Embryonic facial prominence (tissue), 1 donor: ENCODE measurements around the gene LRFN3.
"Not testable (repeated sequence)": the region's sequence is repeated elsewhere in the genome, so short reads cannot be mapped to it uniquely, and the experiment has no call there.

ENCODE experiments used
- DNase-seq: peaks from one replicate; pipeline ENCODE4 v3.0.0-alpha.2; 2016; ENCODE audit errors: extremely low spot score

The LRFN3 gene

DNA sequence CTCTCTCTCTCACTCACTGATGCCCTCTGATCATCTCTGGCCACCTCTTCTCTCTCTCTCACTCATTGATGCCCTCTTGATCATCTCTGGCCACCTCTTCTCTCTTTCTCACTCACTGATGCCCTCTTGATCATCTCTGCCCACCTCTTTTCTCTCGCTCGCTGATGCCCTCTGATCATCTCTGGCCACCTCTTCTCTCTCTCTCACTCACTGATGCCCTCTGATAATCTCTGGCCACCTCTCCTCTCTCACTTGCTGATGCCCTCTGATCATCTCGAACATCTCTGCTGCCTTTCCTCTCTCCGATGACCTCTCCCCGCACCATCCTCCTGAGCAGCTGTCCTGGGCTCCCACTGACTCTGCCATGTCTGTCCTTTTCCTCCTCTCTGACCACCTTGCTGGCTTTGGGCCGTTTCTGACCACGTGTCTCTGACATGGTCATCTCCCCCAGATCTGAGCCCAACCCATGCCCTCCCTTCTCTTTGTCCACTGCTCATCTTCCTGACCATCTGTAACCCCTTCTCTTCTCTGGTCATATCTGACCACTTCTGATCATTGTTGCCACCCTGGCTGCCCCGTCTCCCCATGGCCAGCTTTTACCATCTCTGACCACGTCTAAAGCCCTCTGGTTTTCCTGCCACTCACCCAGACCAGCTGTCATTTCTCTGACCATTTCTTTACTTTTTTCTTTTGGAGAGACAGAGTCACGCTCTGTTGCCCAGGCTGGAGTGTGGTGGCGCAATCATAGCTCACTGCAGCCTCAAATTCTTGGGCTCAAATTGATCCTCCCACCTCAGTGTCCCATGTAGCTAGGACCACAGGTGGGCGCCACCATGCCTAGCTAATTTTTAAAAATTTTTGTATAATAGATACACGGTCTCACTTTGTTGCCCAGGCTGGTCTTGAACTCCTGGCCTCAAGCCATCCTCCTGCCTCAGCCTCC is 2.4 kb downstream of the LRFN3 start:
- DNase-seq = no peak

DNA sequence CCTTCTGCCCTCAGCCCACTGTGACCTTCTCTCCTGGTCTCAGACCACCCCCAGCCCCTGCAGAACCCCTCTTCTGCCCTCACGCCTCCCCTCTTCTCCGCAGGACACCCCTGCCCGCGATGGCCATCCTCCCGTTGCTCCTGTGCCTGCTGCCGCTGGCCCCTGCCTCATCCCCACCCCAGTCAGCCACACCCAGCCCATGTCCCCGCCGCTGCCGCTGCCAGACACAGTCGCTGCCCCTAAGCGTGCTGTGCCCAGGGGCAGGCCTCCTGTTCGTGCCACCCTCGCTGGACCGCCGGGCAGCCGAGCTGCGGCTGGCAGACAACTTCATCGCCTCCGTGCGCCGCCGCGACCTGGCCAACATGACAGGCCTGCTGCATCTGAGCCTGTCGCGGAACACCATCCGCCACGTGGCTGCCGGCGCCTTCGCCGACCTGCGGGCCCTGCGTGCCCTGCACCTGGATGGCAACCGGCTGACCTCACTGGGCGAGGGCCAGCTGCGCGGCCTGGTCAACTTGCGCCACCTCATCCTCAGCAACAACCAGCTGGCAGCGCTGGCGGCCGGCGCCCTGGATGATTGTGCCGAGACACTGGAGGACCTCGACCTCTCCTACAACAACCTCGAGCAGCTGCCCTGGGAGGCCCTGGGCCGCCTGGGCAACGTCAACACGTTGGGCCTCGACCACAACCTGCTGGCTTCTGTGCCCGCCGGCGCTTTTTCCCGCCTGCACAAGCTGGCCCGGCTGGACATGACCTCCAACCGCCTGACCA is 3.3 kb downstream of the LRFN3 start:
- no peak for DNase-seq

DNA sequence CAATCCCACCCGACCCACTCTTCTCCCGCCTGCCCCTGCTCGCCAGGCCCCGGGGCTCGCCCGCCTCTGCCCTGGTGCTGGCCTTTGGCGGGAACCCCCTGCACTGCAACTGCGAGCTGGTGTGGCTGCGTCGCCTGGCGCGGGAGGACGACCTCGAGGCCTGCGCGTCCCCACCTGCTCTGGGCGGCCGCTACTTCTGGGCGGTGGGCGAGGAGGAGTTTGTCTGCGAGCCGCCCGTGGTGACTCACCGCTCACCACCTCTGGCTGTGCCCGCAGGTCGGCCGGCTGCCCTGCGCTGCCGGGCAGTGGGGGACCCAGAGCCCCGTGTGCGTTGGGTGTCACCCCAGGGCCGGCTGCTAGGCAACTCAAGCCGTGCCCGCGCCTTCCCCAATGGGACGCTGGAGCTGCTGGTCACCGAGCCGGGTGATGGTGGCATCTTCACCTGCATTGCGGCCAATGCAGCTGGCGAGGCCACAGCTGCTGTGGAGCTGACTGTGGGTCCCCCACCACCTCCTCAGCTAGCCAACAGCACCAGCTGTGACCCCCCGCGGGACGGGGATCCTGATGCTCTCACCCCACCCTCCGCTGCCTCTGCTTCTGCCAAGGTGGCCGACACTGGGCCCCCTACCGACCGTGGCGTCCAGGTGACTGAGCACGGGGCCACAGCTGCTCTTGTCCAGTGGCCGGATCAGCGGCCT is 4.1 kb downstream of the LRFN3 start:
- DNase-seq = no peak

DNA sequence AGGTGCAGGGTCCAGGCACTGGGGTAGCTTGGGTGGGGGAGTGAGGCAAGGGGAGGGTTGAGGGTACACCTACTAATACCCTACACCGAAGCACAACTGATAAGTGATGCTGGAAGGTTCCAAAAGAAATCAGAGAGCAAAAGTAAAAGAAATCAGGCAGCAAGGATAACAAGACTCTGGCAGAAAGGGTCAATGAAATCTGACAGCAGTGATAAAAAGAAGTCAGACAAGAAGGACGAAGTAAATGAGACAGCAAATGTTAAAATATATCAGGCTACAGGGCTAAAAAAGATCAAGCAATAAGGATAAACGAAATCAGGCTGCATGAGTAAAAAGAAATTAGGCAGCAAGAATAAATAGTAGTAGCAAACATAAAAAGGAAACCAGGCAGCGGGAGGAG is 4.7 kb downstream of the LRFN3 start:
- DNase-seq = no peak

DNA sequence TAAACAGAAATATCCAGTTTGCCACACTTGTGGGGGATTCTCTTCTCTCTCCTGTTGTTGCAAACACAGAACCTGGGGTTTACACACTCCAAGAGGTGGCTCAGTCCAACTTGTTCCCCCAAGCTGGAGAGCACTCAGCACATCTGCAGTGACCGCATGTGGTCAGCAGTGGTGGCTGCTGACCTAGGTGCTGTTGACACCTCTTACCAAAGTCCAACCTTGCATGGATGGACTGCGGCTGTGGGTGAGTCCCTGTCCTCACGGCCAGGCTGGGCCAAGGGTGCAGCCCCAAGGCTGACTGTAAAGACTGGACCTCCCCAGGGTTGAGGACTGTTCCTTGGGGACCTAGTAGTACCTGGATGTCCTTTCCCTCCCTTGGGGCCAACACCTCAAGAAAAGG is 6.1 kb downstream of the LRFN3 start:
- no peak for DNase-seq

DNA sequence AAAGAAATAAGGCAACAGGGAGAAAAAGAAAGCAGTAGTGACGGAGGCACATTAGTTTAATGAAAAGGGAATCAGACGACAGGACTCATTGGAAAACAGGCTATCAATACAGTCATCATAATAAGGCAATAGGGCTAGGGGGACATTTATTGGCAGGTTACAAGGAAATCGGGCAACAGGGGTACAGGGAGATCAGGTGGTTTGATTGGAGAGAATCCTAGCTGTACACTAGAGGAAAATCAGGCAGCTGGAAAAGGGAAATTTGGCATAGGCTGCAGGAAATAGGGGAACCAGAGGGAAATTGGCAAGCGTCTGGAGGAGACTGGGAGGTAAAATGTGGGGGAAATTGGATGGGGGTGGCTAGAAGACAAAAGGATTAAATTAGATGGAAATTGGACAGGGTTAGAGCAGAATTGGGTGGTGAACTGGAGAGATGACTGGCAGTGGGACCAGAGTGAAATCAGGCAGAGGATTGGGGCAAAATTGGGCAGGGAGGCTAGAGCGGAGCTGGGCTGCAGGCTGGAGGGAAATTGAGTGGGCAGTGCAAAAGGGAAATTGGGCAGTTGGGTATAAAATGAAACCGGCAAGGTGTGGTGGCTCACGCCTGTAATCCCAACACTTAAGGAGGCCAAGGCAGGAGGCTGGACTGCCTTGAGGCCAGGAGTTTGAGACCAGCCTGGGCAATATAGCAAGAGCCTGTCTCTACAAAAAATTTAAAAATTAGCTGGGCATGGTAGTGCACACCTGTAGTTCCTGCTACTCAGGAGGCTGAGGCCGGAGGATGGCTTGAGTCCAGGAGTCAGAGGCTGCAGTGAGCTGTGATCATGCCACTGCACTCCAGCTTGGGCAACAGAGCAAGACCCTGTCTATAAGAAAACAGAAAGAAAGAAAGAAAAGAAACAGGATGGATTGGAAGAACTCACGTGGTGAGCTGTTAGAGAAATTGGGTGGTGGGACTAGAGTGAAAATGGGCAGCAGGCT is 7.4 kb downstream of the LRFN3 start:
- no peak for DNase-seq

DNA sequence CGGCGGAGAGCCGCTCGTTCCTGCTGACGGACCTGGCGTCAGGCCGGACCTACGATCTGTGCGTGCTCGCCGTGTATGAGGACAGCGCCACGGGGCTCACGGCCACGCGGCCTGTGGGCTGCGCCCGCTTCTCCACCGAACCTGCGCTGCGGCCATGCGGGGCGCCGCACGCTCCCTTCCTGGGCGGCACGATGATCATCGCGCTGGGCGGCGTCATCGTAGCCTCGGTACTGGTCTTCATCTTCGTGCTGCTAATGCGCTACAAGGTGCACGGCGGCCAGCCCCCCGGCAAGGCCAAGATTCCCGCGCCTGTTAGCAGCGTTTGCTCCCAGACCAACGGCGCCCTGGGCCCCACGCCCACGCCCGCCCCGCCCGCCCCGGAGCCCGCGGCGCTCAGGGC is 8.4 kb downstream of the LRFN3 start:
- no peak for DNase-seq

DNA sequence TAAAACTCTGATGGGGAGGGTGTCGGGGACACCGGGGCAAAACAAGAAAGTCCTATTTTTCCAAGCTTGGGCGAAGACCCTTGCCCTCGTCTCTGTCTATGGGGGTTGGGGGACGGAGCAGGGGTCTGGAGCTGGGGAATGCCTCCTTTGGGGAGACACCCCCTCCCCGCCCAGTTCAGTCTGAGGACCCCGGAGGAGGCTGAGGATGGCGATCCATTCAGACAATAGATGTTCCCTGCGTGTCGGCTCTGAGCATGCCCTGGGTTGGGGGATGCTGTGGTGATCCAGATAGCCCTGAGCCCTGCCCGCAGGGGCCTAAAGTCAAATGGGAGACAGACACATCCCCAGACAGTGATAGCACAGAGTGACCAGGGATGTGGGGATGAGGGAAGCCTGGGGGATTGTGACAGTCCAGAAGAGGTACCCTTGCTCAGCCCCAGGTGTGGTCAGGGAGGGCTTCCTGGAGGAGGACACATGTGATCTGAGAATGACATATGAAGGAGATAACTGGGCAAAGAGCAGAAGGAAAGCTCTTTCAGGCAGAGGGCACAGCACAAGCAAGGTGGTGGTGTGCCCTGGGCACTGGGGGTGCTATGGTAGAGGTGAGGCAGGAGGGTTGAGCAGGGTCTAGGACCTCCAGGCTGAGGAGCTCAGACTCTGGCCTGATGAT is 9.1 kb downstream of the LRFN3 start:
- DNase-seq = no peak

DNA sequence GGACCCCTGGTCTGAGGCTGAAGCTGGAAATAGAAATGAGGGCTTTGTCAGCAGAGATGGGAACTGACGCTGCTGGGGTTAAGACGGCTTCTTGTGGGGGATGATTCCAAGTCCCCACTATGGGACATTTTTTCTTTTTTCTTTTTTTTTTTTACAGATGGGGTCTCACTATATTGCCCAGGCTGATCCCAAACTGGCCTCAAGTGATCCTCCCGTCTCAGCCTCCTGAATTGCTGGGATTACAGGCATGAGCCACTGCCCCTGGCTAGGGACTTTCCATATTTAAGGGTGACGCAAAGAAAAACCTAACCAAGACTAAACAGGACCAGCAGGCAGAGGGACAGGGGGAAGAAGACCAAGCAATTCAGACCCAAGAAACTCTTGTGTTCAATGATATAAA is 10.0 kb downstream of the LRFN3 start:
- DNase-seq = no peak

DNA sequence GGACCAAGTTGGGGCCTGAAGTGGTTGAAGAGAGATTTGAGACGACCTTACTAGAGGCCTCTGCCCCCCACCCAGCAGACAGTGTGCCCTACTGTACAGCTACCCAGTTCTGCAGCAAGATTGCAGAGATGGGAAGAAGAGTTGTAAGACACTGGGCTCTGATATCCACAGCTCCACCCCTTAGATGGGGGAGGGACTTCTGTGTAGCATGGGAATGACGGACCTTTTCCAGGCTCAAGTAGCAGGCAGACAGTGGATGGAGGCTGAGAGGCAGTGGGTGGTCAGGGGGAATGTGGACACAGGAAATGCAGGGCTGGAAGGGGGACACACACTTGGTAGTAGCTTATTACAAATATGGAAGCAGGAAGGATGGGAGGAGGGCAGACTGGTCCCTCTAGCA is 13.0 kb downstream of the LRFN3 start:
- no peak for DNase-seq

DNA sequence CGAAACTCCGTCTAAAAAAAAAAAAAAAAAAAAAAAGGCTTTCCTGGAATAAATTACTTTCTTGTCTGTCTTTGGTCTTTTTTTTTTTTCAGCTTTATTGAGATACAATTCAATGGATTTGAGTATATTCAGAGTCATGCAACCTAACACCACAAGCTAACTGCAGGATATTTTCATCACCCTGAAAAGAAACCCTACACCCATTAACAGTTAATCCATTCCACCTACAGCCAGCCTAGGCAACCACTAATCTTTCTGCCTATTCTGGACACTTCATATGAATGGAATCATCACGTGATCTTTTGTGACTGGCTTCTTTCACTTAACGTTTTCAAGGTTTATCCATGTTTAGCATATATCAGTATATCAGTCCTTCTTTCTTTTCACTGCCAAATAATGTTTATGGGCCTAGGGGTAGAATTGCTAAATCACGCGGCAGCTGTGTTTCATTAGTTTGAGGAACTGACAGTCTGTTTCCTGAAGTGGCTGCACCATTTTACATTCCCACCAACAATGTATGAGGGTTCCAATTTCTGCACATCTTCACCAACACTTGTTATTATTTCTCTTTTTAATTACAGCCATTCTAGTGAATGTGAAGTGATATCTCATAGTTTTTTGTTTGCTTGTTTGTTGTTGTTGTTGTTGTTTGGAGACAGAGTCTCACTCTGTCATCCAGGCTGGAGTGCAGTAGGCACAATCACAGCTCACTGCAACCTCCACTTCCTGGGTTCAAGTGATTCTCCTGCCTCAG is 19.9 kb downstream of the LRFN3 start:
- DNase-seq = no peak

DNA sequence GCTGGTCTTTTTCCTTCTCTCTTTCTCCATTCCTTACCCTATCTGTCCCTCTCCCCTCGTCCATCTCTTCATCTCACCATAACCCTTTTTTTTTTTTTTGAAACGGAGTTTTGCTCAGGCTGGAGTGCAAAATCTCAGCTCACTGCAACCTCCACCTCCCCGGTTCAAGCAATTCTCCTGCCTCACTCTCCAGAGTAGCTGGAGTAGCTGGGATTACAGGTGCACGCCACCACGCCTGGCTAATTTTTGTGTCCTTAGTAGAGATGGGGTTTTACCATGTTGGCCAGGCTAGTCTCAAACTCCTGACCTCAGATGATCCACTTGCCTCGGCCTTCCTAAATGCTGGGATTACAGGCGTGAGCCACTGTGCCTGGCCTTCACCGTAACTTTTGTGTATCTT is 21.2 kb downstream of the LRFN3 start:
- DNase-seq = not testable (repeated sequence)

DNA sequence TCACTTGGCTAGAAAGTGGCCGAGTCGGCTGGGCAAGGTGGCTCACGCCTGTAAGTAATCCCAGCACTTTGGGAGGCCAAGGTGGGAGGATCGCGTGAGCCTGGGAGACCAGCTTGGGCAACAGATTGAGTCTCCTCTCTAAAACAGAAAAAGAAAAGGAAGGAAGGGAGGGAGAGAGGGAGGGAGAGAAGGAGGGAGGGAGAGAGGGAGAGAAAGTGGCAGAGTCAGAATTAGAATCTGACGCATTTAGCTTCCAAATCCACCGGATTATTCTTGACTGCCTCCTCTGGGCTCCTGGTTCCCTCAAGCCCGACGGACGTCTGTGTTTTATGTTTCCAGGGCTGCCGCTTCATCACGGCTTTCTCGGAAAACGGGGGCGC is 22.5 kb downstream of the LRFN3 start:
- DNase-seq = no peak

DNA sequence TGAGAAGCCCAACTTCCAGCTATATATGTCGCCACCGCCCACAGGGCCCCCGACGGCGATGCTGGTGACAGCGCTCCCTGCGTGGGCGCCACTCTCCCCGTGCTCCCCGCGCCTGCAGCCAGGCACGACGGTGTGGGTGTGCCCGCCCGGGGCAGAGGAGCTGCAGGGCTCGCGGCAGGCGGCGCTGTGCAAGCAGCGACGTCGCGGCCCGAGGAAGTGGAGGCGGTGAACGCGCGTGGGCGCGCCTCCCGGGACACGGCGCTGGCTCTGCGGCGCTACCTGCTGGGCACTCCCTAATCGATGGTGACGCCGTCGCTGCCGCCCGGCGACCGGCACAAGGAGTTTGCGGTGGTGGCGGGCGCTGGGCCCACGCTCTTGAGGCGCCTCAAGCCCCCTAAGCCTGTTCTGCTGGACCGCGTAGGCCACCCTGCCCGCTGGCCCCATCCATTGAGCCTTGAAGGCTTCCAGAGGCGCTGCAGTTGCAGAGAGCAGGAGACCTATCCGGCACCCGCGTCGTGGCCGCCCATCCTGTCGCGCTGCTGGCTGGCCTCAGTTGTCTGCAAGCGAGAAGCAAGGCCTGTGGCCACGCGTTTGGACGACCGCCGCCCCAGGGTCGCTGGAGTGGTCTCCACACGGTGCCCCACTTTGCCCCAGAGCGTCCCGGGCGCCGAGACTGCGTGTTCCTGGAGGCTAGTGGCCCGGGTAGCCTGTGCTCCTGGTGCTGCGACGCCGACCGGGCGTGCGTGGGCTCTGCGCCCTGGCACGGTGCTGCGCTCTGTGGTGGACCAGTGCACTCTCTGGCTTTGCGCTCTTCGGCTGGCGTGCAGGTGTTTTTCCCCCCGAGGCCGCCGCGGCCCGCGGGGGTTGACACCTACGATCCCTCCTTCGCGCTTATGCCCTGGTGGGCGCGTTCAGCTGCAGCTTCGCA is 23.1 kb downstream of the LRFN3 start:
- DNase-seq = no peak

DNA sequence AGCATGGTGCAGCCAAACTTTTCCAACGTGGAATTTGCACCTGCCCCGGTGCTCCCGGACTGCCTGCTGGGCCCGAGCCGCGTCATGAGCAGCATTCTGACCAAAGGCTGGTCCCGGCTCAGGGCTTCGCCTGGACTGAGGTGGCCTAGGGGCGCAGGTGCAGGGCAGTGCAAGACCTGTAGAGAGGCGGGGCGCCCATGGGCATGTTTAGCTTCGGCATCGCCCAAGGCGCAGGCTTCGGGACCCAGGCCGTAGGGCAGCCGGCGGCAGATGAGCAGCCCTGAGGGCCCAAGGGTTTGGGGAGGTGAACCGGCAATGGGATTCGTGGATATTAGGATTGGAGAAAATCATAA is 23.8 kb downstream of the LRFN3 start:
- no peak for DNase-seq

DNA sequence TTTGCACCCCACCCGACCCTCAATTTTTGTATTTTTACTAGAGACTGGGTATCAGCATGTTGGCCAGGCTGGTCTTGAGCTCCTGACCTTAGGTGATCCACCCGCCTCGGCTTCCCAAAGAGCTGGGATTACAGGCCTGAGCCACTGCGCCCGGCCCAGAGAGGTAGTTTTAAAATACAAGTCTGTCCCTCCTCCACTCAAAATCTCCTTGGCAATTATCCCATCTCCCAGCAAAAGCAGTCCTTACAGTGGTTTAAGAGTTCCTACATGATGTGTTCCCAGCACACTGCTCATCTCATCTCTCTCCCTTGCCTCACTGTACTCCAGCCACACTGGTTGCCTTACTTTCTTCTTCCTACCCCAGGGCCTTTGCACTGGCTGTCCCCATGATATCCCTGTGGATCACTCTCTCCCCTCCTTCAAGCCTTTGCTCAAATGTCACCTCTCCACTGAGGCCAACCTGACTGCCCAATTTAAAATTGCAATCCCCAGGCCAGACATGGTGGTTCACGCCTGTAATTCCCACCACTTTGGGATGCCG is 24.3 kb downstream of the LRFN3 start:
- no peak for DNase-seq

DNA sequence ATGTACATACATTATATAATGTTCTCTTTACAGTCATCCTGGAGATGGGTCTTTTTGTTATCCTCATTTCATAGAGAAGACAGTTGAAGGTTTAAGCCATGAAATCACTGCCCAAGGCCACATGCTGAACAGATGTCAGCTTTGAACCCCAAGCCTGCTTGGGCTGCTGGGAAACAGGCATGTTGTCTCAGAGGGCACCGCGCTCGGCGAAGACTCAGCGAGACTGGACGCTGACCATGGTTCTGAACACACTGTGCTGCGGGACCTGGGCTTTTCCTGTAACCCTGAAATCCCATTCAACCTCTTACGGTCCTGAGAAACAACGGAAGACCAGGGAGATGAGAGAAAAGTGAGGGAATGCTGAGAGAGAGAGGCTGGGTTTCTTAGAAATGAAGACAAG is 27.3 kb downstream of the LRFN3 start:
- peak; percentile 37 for DNase-seq

DNA sequence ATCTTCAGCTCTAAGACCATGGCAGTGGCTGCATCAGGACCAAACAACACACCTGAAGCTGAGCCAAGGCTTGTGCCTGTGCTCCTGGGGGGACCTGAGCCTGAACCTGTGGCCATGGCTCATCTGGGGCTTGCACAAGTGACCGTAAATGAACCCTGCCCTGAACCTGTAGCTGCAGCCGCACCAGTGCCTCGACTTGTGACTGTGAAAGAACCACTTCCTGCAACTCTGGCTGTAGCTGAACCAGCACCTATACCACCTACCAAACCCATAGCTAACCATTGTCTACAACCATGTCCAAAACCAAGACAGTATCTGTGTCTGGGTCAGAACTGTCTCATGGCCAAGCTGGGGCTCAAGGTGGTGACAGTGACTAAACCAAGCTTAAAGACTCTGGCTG is 30.6 kb downstream of the LRFN3 start:
- DNase-seq = no peak

DNA sequence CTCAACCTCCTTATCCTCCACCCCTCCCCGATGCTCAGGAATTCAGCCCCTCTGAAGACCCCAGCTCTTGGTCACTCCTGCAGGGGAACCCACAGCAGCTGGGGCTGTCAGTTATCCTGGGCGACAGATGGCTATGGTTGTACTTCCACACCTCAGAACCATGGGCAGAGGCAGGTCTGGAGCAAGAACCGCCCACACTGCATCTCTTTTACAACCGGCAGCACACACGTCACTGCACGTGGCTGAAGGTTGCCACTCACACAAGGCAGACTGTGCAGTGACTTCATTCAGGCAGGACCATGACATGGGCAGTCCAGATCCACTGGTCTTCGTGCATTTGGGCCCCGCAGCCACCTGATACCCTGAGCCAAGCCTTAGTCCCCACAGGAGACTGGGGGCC is 37.3 kb downstream of the LRFN3 start:
- no peak for DNase-seq
